ENCODE measurements around the gene FAM219B.

FAM219B gene

GRCh38 chr15:74872702-74873035 lies 34.0 kb downstream of the FAM219B start:
- no peak for DNase-seq

GRCh38 chr15:74870436-74871215 lies 36.0 kb downstream of the FAM219B start:
- DNase-seq, result no peak

GRCh38 chr15:74869726-74870407 lies 36.8 kb downstream of the FAM219B start:
- DNase-seq, result peak; percentile 94

GRCh38 chr15:74869372-74869725 lies 37.3 kb downstream of the FAM219B start:
- DNase-seq, result no peak

GRCh38 chr15:74868059-74868458 lies 38.6 kb downstream of the FAM219B start:
- peak; percentile 84 for DNase-seq

GRCh38 chr15:74867466-74868038 lies 39.1 kb downstream of the FAM219B start:
- no peak for DNase-seq

- no peak for DNase-seq
Observed at GRCh38 chr15:74866090-74866489, 40.6 kb downstream of the FAM219B start.

GRCh38 chr15:74865316-74865715 lies 41.3 kb downstream of the FAM219B start:
- no peak for DNase-seq

GRCh38 chr15:74864296-74864695 lies 42.4 kb downstream of the FAM219B start:
- no peak for DNase-seq

GRCh38 chr15:74863239-74864056 lies 43.2 kb downstream of the FAM219B start:
- no peak for DNase-seq

- DNase-seq, result no peak
Observed at GRCh38 chr15:74858369-74858740, 48.3 kb downstream of the FAM219B start.

GRCh38 chr15:74857671-74858368 lies 48.8 kb downstream of the FAM219B start:
- DNase-seq, result no peak

- no peak for DNase-seq
Observed at GRCh38 chr15:74857082-74857655, 49.5 kb downstream of the FAM219B start.

- no peak for DNase-seq
Observed at GRCh38 chr15:74856537-74856936, 50.1 kb downstream of the FAM219B start.

- no peak for DNase-seq
Observed at GRCh38 chr15:74855857-74856256, 50.8 kb downstream of the FAM219B start.

GRCh38 chr15:74854453-74855022 lies 52.1 kb downstream of the FAM219B start:
- DNase-seq, result no peak

GRCh38 chr15:74851960-74852359 lies 54.7 kb downstream of the FAM219B start:
- no peak for DNase-seq

GRCh38 chr15:74850393-74850792 lies 56.3 kb downstream of the FAM219B start:
- DNase-seq, result no peak

Measured in activated CD4-positive, alpha-beta T cell treated with anti-CD3 and anti-CD28 coated beads, Interleukin-2, amount 50 U/mL, for 16 hours (primary cell).